ENCODE data around the gene UNC5B.

The UNC5B gene

DNA sequence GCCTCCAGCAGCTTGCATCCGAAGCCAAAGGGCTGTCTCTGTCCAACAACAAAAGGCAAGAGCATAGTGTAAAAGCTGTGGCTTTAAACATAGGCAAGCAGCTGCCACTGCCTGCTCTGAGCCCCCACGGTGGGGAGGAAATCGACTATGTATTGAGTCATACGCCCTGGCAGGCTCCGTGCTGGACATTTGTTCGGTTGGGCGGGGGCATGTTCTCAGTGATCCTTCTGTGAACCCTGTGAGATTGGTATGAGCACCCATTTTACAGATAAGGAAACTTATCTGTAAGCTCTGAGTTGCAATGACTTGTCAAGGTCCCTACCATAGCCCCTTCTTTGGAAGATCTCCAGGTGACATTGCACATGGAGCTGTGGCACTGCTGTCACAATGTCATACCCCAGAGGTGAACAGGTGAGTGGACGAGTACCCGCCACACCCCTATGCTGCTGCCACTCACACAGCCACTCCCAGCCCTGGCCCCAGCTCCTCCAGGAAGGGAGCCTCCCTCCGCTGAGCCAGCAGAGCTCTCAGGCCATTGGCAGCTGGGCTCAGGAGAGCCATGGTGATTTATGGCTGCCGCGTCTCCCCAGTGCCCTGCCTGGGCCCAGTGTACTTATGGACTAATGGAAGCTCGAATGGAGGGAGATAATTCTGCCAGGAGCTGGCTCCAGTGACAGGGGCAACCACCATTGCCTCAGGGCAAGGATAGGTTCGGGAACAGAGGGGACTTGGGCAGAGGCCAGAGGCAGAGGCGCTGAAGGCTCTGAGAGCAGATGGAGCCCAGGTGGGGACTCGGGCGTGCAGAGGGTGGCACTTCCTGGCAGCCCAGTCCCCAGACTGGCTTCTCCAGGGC lies 43.7 kb downstream of the UNC5B start:
- DNase-seq = peak; percentile 79

DNA sequence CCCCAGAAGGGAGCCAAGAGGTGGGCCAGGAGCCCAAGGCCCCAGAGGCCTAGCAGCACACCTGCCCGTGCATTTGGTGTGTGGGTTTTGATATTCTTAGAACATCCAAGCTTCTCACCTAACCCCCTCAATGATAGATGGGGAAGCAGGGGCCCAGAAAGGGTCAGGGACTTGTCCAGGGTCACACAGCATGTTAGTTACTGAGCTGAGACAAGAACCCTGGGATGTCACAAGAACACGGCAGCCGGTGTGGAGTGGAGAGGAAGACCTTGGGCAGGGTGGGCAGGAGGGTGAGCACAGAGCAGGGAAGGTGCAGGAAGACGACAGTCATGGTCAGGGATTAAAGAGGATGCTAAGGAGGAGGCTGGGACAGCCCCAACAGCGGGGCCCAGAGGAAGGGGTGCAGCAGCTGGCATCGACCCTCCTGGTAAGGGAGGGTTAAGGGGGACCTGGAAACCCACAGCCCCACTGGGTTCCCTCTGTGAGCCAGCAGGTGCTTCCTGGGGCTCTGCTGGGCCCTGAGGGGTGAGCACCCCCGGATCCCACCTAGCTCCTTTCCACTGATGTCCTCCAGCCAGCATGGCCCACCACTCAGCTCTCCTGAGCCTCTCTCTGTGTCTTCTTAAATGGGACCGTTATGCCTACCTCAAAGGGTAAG lies 44.4 kb downstream of the UNC5B start:
- DNase-seq = no peak

DNA sequence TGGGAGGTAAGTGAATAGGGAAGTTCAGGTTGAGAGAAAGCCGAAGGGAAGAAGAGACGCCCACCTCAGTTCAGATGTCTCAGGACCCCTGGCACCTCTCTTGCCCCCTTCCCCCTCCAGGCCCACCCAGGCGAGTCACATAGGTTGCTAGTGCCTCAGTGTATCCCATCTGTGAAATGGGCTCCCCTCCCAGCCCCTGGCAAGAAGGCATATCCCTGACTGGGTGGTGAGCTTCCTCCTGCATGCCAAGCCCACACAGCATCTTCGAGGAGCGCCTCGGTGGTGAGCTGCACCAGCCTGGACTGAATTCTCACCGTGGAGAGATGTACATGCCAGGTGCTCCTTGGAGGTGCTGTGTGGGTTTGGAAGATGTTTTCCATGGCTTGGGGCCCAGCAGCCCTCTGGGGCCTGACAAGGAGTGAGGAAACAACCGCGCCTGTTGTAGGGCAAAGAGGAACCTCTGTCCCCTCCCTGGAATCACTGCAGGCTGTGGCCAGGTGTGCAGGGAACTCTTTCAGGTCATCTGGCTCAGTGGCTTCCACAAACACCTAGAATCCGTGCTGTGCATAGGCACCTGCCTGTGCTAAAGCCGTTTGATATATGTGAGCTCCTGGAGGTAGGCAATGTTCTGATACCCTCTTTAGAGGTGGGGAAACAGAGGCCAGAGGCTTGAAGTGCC lies 45.1 kb downstream of the UNC5B start:
- no peak for DNase-seq

DNA sequence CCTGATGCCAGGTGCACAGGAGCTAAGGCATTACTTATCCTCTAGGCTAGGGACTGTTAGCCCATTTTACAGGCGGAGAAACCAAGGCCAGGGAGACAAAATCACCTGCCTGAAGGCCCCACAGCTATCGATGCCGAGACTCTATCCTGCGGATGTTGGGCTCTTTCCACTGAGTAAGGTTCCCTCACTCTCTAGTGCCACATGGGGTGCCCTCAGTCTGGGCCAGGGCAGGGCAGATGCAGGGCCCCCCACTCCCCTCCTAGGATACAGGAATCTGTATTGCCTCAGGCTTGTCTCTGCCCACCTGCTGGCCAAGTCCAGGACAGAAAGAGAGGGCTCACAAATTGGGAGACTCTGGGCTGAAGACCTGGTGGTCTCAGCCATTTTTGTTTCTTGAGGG lies 45.7 kb downstream of the UNC5B start:
- no peak for DNase-seq

DNA sequence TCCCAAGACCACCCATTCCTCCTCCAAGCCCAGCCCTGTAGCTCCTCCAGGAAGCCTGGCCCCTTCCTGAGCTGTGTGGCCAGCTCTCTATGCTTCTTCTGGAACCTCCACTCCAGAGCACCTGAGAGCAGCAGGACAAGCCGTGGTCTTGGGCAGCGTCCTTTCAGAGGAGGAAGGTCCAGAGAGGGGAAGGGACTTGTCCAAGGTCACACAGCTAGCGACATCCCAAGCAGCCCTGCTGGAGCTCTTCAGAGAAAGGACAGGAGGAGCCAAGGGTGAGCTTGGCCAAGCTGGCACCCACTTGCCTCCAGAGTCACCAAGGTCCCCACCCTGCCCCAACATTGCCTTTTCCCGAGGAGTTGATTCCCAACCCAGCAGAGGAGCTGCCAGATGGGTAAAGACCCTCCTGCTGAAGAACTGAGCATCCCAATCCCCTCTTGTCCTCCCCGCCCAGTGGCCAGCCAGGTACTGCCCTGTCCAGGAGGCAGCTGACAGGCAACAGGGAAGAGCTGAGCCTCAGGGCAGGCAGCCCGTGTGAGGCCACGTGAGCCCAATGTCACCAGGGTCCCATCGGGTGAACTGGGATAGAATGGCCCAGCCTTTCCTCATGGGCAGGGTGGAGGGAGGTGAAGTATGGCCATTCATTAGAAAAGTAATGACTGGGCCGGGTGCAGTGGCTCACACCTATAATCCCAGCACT lies 46.2 kb downstream of the UNC5B start:
- no peak for DNase-seq

DNA sequence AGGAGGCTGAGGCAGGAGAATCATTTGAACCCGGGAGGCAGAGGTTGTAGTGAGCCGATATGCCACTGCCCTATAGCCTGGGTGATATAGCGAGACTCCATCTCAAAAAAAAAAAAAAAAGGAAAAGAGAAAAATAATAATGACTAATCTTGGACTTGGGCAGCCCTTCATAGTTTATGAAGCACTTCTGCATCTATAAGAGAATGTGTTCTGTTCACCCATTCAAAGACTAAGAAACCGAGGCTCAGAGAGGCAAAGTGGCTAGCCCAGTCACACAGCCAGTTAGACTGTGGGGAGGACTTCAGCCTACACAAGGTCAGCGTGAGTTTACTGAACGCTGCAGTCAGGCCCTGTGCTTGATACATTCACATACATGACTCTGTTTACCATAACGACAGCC lies 46.9 kb downstream of the UNC5B start:
- no peak for DNase-seq

DNA sequence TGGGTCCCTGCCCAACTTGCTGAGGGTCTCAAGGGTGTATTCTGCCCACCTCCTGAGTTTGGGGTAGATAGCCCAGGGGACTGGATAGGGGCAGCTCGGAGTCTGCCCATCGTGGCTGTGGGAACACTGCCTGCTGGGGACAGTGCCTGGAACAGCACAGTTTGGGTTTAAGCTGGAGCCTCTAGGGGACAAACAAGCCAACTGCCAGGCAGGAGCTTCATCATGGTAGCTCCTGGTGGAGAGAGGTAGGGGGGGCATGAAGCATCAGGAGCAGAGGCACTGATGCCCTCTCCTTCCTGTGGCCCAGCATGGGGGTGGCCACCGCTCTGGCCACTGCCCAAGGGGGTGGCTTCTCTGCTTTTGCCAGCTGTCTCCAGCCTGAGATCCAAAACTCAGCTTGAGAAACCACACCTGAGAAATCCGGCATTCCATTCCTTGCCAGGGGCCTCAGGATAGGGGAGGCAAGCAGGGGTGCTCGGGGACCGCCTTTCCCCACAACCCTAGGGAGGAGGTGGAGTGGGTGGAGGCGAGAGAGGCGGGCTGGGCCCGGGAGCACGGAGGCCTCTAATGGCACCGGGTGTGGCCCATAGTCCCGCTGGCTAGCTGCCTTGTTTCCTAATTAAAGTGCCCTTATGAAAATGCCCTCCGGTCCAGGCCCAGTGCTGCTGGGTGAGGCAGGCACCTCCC lies 47.6 kb downstream of the UNC5B start:
- DNase-seq = no peak

DNA sequence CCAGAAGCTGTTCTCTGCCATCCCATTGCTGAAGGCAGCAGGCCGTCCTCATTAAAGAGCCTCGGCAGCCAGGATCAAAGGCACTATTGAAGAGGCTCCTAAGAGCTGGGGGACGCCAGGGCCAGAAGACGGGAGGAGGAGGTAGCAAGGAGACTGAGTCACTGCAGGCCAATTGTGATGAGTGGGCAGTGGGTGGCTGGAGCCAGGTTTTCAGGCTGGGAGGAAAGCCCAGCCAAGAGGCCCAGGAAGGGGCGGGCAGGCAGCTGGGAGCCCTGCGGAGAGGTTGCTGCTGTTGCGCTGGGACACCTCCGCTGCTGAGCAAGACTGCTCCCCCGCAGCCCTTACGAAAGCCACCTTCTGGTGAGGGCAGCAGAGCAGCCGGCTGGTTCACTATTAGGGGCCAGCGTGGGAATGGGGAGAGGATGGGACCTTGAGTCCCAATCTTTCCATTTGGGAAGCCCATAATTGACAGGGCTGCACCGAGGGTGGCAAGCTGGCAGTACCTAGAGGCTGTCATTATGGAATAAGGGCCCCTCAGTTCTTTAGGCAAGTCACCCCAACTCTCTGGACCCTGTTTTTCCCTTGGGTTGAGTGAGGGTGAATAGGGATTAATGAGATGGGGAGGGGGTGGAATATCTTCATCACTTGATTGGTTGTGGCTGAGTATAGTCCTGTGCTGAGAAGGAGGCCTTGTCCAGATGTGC lies 48.4 kb downstream of the UNC5B start:
- DNase-seq = no peak

DNA sequence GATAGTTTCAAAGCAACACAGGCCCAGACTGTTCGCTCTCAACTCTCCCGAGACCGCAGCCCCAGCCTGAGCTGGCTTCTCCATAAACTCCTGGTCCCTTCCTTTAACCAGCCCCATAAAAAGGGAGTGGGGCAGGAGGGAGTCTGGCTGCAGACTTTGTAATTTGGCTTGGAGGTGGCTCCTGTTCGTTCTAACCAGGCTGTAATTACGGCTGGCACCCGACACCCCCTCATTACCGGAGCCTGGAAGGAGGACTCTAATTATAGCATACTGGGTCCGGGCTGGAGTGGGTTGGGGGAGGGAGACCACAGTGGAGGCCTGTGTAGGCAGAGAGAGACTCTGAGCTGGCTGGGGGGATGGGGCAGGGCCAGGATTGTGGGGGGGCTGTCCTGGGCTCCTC lies 49.7 kb downstream of the UNC5B start:
- DNase-seq = peak; percentile 83

DNA sequence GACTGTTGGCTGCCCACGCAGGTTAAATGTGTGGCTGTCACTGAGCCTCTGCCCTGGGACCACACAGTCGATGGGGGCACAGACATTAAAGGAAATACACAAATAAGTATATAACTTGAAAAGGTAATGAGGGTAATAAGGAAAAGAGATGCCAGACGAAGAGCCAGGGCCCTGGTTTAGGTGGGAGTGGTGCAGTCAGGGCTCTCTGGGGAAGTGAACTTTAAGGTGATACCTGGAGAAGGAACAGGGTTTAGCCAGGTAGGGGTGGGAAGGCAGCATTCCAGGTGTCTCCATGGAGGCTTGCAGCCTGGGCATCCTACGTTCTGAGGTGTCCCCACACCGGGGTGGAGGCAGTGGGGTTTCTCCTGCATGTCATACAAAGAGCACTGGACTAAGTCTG lies 50.4 kb downstream of the UNC5B start:
- DNase-seq = no peak

DNA sequence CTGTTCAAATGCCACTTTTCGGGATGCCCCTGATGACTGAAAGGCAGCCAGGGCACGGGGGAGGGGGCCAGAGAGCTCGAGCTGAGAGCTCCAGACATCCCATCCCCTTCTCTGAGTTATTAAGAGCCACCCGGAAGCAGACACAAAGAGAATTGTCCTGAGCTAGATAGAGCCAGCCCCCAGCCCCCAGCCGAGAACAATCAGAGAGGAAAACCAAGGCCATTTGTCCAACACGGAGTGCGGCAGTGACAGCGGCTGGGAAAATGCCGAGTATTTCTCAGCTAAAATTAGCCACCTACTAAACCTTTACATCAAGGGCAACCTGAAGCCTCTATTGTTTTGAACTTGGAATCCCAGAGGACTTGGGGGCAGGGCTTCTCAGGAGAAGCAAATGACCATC lies 51.0 kb downstream of the UNC5B start:
- no peak for DNase-seq

DNA sequence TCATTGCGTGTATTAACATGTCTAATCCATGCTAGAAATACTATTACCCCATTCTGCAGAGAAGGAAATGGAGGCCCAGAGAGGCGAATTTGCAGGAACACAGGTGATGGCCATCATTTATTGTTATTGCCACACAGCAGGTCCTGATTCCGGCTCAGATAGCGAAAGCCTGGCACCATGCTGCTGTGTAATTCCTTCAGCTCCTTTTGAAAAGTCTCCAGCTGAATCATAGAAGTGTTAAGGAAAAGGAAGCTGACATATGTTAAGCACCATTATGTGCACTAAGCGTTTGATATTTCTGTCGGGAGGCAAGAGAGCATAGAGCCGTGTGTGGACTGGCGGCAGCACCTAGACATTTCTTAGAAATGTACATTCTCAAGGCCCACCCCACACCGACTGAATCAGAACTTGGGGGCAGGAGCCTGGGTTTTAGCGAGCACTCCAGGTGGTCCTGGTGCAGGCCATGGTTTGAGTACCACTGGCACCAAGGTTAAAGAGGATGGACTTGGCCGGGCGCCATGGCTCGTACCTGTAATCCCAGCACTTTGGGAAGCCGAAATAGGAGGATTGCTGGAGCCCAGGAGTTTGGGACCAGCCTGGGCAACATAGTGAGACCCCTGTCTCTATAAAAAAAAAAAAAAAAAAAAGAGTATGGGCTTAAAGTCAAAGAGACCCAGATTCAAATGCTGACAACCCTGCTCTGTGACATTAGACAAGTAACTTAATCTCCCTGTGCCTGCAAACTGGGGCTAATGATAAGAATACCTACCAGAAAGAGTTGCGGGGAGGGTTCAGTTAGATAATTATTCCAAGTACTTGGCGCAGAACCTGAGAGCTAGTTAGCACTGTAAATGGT lies 52.2 kb downstream of the UNC5B start:
- DNase-seq = peak; percentile 12

DNA sequence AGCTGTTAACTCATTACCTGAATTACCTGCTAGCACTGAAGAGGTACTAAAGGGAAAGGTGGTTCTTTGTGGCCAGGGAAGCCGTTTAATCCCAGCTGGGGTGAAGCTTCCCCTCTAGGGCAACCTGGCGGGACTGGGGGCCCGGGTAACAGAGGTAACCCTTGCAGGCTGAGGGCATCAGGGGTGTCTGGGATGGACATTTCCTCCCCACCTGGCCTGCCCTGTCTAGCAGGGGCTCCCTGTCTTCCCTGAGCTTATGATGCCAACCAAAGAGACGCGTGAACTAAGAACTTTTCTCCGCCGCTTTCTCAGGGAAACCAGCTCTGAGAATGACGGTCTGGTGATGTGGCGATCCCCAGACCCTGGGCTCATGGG lies 52.8 kb downstream of the UNC5B start:
- DNase-seq = no peak

DNA sequence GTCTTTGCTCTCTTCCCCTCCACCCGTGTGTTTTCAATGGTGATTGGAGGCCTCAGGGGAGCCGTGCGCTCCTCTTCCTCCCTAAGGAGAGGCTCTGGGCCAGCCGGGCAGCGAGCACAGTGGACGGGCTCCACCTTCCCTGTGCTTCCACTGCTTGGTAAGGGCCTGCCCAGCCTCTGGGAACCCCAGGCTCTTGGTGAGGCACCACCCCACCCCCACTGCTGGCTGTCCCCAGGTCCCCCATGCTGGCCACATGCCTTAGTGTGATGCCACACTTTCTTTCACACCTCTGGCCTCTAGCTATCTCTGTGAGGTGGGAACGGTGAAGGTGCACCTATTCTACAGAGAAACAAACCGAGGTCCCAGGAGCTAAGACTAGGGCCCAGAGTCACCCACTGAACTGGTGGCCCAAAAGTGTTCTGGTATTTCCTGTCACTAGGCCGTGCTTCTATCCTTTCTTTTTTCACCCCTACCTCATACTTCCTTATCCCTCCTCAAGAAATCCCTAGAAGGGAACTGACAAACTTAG lies 53.3 kb downstream of the UNC5B start:
- no peak for DNase-seq

DNA sequence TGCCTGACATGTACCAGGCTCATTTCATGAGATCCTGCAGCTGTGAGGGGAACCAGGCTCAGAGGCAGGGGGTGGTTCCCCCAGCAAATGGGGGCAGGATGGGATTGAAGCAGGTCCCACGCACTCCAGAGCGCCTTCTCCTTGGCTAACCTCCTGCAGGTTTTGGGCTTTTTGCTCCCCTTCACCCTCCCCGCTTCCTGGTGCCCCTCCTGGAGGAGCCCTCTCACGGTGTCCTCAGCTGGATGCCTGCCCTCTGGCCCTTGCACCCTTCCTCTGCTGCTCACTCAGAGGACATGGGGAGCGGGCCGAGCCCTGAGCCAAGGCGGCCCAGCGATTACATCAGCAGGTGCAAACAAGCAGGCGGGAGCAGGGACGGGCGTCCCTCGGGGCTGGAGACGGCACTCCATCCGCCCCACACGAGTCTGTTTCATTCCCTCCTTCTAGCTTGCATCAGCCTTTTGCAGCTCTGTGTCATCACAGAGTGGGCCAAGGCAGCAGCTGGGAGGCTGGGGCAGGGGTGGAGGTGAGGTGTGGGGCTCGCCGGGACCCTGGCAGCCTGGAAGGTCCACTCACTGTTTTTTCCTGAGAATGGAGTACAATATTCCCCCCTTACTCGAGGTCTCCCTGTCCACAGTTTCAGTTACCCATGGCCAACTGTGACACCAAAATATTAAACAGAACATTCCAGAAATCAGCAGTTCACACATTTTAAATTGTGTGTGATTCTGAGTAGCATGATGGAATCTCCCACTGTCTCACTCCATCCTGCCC lies 54.0 kb downstream of the UNC5B start:
- DNase-seq = no peak

DNA sequence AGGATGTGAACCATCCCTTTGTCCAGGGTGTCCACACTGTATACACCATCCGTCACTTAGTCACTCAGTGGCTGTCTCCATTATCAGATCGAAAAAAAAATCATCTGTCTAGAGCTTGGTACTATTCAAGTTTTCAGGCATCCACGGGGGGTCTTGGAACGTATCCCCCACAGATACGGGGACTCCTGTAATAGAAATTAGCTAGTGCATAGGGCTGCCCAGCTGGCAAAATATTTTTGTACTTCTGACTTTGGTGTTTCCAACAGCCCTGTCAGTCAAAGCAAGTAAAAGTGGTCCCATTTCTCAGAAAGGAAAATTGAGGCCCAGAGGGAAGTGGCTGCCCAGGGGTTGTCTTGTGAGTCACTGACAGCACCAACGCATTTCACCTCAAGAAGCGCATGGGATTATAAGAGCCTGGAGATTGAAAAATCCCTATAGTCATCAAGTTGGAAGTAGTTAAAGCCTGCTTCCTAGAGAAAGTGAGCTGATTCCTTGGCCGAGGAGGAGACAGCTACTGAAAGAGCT lies 54.6 kb downstream of the UNC5B start:
- DNase-seq = no peak

DNA sequence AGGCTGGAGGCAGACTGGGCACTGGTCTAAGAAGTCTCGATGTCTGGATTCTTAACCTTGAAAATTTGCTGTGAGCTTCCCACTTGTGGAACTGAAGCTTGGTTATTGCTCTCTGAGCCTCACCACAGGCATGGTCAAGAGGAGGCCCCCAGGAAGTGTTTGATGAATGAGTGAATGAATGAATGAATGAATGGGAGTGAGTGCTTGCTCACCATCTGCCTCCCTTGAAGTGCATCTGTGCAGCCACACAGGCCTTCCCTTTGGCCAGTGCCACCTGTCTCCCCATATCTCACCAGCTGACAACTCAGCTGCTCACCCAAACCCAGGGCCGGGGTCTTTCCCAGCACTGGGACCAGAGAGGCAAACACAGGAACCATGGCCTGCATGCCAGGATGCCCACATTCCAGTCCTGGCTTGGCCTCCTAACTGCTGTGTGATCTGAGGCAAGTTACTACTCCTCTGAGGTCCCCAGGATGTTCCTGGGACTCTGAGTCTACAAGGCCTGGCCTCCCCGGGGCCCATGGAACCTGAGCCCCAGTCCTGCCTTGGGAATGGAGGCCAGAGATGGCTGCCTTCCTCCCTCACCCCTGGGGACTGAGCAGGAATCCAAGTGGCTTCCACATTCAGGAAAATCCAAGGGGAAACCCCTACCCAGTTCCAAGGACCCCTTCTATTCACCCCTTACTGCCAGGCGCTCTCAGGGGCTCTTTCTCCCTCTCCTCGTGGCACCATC lies 55.3 kb downstream of the UNC5B start:
- no peak for DNase-seq

DNA sequence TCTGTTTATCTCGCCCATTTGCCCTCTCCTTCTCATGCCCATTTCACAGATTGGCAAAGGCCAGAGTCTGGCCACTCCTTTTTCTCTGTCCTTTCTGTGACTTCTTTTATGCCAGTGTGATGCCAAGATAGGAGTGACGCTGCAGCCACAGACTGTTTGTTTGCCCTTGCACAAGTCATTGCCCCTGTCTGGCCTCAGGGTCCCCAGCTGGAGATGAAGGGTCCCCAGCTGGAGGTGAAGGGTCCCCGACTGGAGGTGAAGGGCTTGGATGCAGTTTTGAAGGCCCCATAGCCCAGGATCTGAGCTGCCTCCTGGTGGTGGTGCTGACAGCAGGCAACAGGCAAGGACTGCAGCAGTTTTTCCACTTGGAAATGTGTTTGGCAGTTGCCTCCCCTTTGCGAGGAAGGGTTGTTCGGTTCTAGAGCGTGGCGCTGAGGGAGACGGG lies 55.9 kb downstream of the UNC5B start:
- no peak for DNase-seq

DNA sequence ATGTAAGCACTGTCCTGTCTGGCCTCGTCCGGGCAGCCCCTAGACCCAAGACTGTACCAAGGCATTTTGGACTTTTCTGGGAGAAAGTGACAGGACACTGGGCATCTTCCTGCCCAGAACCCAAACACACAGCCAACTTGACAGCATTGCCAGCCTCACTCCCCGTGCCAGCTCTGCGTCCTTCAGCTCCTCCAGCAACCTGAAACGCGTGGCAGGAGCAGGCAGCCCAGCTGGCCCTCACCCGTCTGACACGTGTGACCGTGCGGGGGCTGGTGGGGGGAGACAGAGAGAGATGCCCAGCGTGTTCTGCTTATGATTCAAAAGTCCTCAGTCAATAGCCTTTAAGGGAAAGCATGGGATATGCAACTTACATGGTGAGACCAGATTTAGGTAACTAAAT lies 56.4 kb downstream of the UNC5B start:
- no peak for DNase-seq

Data from NCI-H1105 (cell line).